HepG2 (cell line): ENCODE data around the gene RFX2. TPM values are rescaled to one million over a fixed set of nuclear protein-coding genes. Genes with fewer than 3 reads are reported as not detected.

Source experiments
- ATAC-seq: fragments of 200-7000 bp; cut with Tn5 transposase; 3 replicates; pipeline ENCODE4 v1.9.1; 2020; ENCODE audit warnings: mild to moderate bottlenecking, moderate library complexity
- BruUV-seq: library from RNA; stranded (reverse); fragments of 400-500 nt; replicated peaks from 2 replicates; lab custom pipeline; 2021; lab: Mats Ljungman, UMichigan
- CTCF ChIA-PET: fragments of 300-600 bp; formaldehyde crosslinking; extraction: SDS; loops from one replicate; lab custom pipeline; 2021; ENCODE audit warnings: low total read pairs, inconsistent platforms, low intra/inter-chr PET ratio; lab: Yijun Ruan, JAX
- POLR2A ChIA-PET: fragments of 350-600 bp; sonication (Branson Sonifier 250); formaldehyde crosslinking; loops from one replicate; lab custom pipeline; 2020; ENCODE audit warnings: antibody characterized with exemption, inconsistent platforms; lab: Yijun Ruan, JAX
- DNase-seq: peaks from one replicate; pipeline ENCODE4 v3.0.0-alpha.2; 2015; ENCODE audit warnings: low spot score
- FAIRE-seq: peaks from 3 replicates; lab custom pipeline; 2011; peaks lifted over from hg19 to GRCh38; lab: Jason Lieb, UNC
- H2AFZ ChIP-seq: one replicate; pipeline ENCODE4 v1.6.1; 2011; ENCODE audit warnings: low read length, inconsistent platforms
- H3K27ac ChIP-seq: fragments of 300-600 bp; 3 replicates; pipeline ENCODE4 v1.8.0; 2011; ENCODE audit warnings: mixed run types, mild to moderate bottlenecking, mixed read lengths, low read length, inconsistent platforms; ENCODE audit not compliant: insufficient read depth; ENCODE audit errors: extremely low read length
- H3K27me3 ChIP-seq, 2 experiments: fragments of 200-600 bp in 1 of 2; 2 replicates in 1 of 2; 3 replicates in 1 of 2; pipeline versions ENCODE4 v1.6.0 to v1.8.0; 2011; ENCODE audit warnings: low read length in 2 of 2, mild to moderate bottlenecking in 2 of 2, moderate library complexity in 2 of 2, inconsistent platforms in 1 of 2; ENCODE audit not compliant: insufficient read depth in 2 of 2, control insufficient read depth in 1 of 2
- H3K36me3 ChIP-seq, 2 experiments: fragments of 200-600 bp in 1 of 2; replicated peaks in 1 of 2; 2 replicates in 1 of 2; 3 replicates in 1 of 2; pipeline versions ENCODE4 v1.5.1 to v1.8.0; 2011; ENCODE audit warnings: low read length in 2 of 2, inconsistent platforms in 1 of 2; ENCODE audit not compliant: insufficient read depth in 2 of 2, control insufficient read depth in 1 of 2
- H3K4me1 ChIP-seq: 2 replicates; pipeline ENCODE4 v1.5.1; 2012; ENCODE audit warnings: low read length, inconsistent platforms; ENCODE audit not compliant: insufficient read depth
- H3K4me2 ChIP-seq: 2 replicates; pipeline ENCODE4 v1.6.0; 2011; ENCODE audit warnings: low read depth, low read length, inconsistent platforms
- H3K4me3 ChIP-seq, 3 experiments: fragments of 200-600 bp in 1 of 3; sonication (generic), shearing (Covaris generic) in 1 of 3; replicated peaks in 1 of 3; 2 replicates each; pipeline ENCODE4 v1.5.1; 2011 to 2016; ENCODE audit warnings: low read length in 3 of 3, inconsistent platforms in 2 of 3, low read depth in 2 of 3, mild to moderate bottlenecking in 2 of 3, control low read depth in 1 of 3, mixed read lengths in 1 of 3; ENCODE audit not compliant: insufficient read depth in 1 of 3
- H3K79me2 ChIP-seq: one replicate; pipeline ENCODE4 v1.6.1; 2011; ENCODE audit warnings: low read length, inconsistent platforms; ENCODE audit not compliant: insufficient read depth
- H3K9ac ChIP-seq: 2 replicates; pipeline ENCODE4 v1.6.0; 2011; ENCODE audit warnings: mild to moderate bottlenecking, low read depth, low read length, inconsistent platforms; ENCODE audit not compliant: insufficient read depth
- H3K9me3 ChIP-seq: 2 replicates; pipeline ENCODE4 v1.5.1; 2012; ENCODE audit warnings: mild to moderate bottlenecking, low read length
- H4K20me1 ChIP-seq: 2 replicates; pipeline ENCODE4 v1.6.0; 2011; ENCODE audit warnings: inconsistent platforms, mild to moderate bottlenecking, low read length, moderate library complexity; ENCODE audit not compliant: insufficient read depth
- EP300 ChIP-seq, 3 experiments: sonication (generic) in 1 of 3; formaldehyde crosslinking in 1 of 3; IDR thresholded peaks; 2 replicates each; pipeline versions ENCODE4 v1.5.1 to v1.6.1; 2011 to 2020; ENCODE audit warnings: low read depth in 2 of 3, low read length in 2 of 3, borderline replicate concordance in 1 of 3, improper control_type of control experiment in 1 of 3, mild to moderate bottlenecking in 1 of 3, missing genetic modification reagents in 1 of 3, moderate library complexity in 1 of 3
- FOXP1 ChIP-seq, 2 experiments: fragments of 450-650 bp in 1 of 2; IDR thresholded peaks; 2 replicates each; pipeline ENCODE4 v1.6.1; 2017 to 2018; ENCODE audit warnings: antibody characterized with exemption in 1 of 2
- LBX2 ChIP-seq: sonication (generic); formaldehyde crosslinking; IDR thresholded peaks from 2 replicates; pipeline ENCODE4 v1.5.0; 2020; ENCODE audit warnings: missing genetic modification reagents, mild to moderate bottlenecking, borderline replicate concordance
- ZBTB14 ChIP-seq: sonication (generic); formaldehyde crosslinking; IDR thresholded peaks from 2 replicates; pipeline ENCODE4 v1.4.0; 2020; ENCODE audit warnings: missing genetic modification reagents
- ZBTB37 ChIP-seq: sonication (generic); formaldehyde crosslinking; IDR thresholded peaks from 2 replicates; pipeline ENCODE4 v1.4.0; 2020; ENCODE audit warnings: mild to moderate bottlenecking, missing genetic modification reagents
- ZNF710 ChIP-seq: sonication (generic); formaldehyde crosslinking; IDR thresholded peaks from 2 replicates; pipeline ENCODE4 v1.5.0; 2020; ENCODE audit warnings: mild to moderate bottlenecking, missing genetic modification reagents, borderline replicate concordance
- WGBS: methylation state at CpG from one replicate; pipeline ENCODE4 v1.1.6; 2017; ENCODE audit warnings: low lambda C conversion rate; 5-methylcytosine and 5-hydroxymethylcytosine counted together
- in situ Hi-C: cut with HindIII; loops from 2 replicates; pipeline ENCODE4 v1.10.0; 2017; ENCODE audit warnings: low pct_unique_long_range_greater_than_20kb; ENCODE audit not compliant: extremely low pct_ligation_motif_present
- intact Hi-C: fragments of 100-400 bp; cut with micrococcal nuclease; formaldehyde crosslinking; loops from one replicate; pipeline ENCODE4 v1.10.0; 2022; ENCODE audit not compliant: unreplicated experiment
- polyA plus RNA-seq, 8 experiments: library from polyadenylated mRNA; depleted of rRNA in 3 of 8; stranded (reverse) in 7 of 8; unstranded in 1 of 8; fragments of >200 nt; fragmentation: Illumina TruSeq in 4 of 8; extraction: Trizol in 4 of 8; gene quantifications; 2 replicates each; pipeline versions ENCODE4 v1.2.1 to v1.2.3, GENCODE V29; 2011 to 2016; ENCODE audit warnings: low read depth in 4 of 8, missing spikeins in 1 of 8, mixed read lengths in 1 of 8; ENCODE audit not compliant: insufficient read depth in 1 of 8
- total RNA-seq, 5 experiments: library from RNA; depleted of rRNA; stranded (reverse); fragments of >200 nt; fragmentation: Illumina TruSeq; extraction: Trizol; gene quantifications; 2 replicates each; pipeline ENCODE4 v1.2.3, GENCODE V29; 2016; ENCODE audit warnings: low read depth in 1 of 5

The RFX2 gene
- total and polyA plus RNA-seq, 2 of the 13 experiments (the other 11 are each of a cell fraction or from before 2014, with no cell fraction given) = 2.8 to 3.3 TPM

GRCh38 chr19:5992756-5993155 lies 117.5 kb downstream of the RFX2 start:
- peaks cover 45% of the 10 kb centered on the region for H3K4me1 ChIP-seq
- no peaks in the 10 kb centered on the region for H3K36me3 ChIP-seq
- TF ChIP-seq ZNF710 (CRISPR knock-in tag) (no peak), FOXP1 (IDR thresholded peaks at IDR 0.05) (no peak), FOXP1 (CRISPR knock-in tag; IDR thresholded peaks at IDR 0.05) (no peak), LBX2 (CRISPR knock-in tag) (no peak), EP300 (IDR thresholded peaks at IDR 0.05; ENCODE audit: low read depth in 2 of 2, low read length in 2 of 2) (no peak), EP300 (CRISPR knock-in tag; IDR thresholded peaks at IDR 0.05; ENCODE audit: borderline replicate concordance) (no peak), ZBTB14 (CRISPR knock-in tag) (no peak), ZBTB37 (CRISPR knock-in tag) (no peak)
- H4K20me1 ChIP-seq = no peaks in the 10 kb centered on the region
- no peak for FAIRE-seq
- peaks cover 0 to 23% of the 10 kb centered on the region in 2 experiments; a peak in 2 of 5 replicates for H3K27me3 ChIP-seq
- POLR2A ChIA-PET = no interaction called here
- in situ Hi-C loops = no loop called here
- CTCF ChIA-PET = no interaction called here
- H3K4me2 ChIP-seq = no peak overlapping the region
- H3K9ac ChIP-seq = no peak overlapping the region
- intact Hi-C loops = no loop called here
- no TSS peak for BruUV-seq
- ATAC-seq = no peak
- DNase-seq = no peak
- no peak overlapping the region for H3K27ac ChIP-seq
- H3K79me2 ChIP-seq = no peaks in the 10 kb centered on the region
- WGBS = 77% methylated on average over 9 of the region's 11 CpGs
- no peak overlapping the region for H2AFZ ChIP-seq
- H3K4me3 ChIP-seq = no peak overlapping the region
- H3K9me3 ChIP-seq = no peaks in the 10 kb centered on the region
